GM12878 (cell line): ENCODE results near the gene GINM1. TPM values are rescaled to one million over a fixed set of nuclear protein-coding genes. Genes with fewer than 3 reads are reported as not detected.

Experiments
- ATAC-seq: fragments of 200-7000 bp; cut with Tn5 transposase; 3 replicates; pipeline ENCODE4 v1.9.1; 2020; ENCODE audit warnings: mild to moderate bottlenecking, moderate library complexity
- BruUV-seq: library from RNA; stranded (reverse); fragments of 400-500 nt; replicated peaks from 2 replicates; lab custom pipeline; 2021; lab: Mats Ljungman, UMichigan
- CTCF ChIA-PET: fragments of 300-600 bp; sonication (Branson Sonifier 250); formaldehyde crosslinking; extraction: SDS; loops from one replicate; lab custom pipeline; 2021; ENCODE audit warnings: inconsistent platforms; lab: Yijun Ruan, JAX
- POLR2A ChIA-PET: fragments of 350-600 bp; formaldehyde crosslinking; extraction: SDS; loops from one replicate; lab custom pipeline; 2021; ENCODE audit warnings: inconsistent platforms; lab: Charles Lee
- RAD21 ChIA-PET: fragments of 300-600 bp; sonication (Branson Sonifier 250); formaldehyde crosslinking; loops from one replicate; lab custom pipeline; 2023; ENCODE audit warnings: antibody characterized with exemption; ENCODE audit not compliant: unreplicated experiment; lab: Charles Lee
- SMC1A ChIA-PET: fragments of 300-600 bp; sonication (Branson Sonifier 250); formaldehyde crosslinking; loops from one replicate; lab custom pipeline; 2023; ENCODE audit not compliant: unreplicated experiment, uncharacterized antibody; lab: Charles Lee
- DNase-seq: peaks from one replicate; pipeline ENCODE4 v3.0.0-alpha.2; 2011; ENCODE audit warnings: low read depth, low spot score
- FAIRE-seq: peaks from 3 replicates; lab custom pipeline; 2011; peaks lifted over from hg19 to GRCh38; lab: Jason Lieb, UNC
- H2AFZ ChIP-seq: 2 replicates; pipeline ENCODE4 v1.6.0; 2011; ENCODE audit warnings: low read depth, low read length, control low read depth; ENCODE audit not compliant: control insufficient read depth
- H3K27ac ChIP-seq: 2 replicates; pipeline ENCODE4 v1.5.1; 2011; ENCODE audit warnings: control low read depth; ENCODE audit not compliant: control insufficient read depth, insufficient read depth
- H3K27me3 ChIP-seq, 2 experiments: replicated peaks in 1 of 2; 2 replicates each; pipeline versions ENCODE4 v1.6.0 to v1.6.1; 2011; ENCODE audit warnings: low read length in 1 of 2; ENCODE audit not compliant: control insufficient read depth in 2 of 2, insufficient read depth in 2 of 2
- H3K36me3 ChIP-seq, 2 experiments: 2 replicates each; pipeline ENCODE4 v1.5.1; 2011; ENCODE audit warnings: low read length in 1 of 2; ENCODE audit not compliant: control insufficient read depth in 2 of 2, insufficient read depth in 2 of 2
- H3K4me1 ChIP-seq: 2 replicates; pipeline ENCODE4 v1.6.1; 2011; ENCODE audit warnings: mild to moderate bottlenecking, low read length, moderate library complexity, mixed read lengths; ENCODE audit not compliant: control insufficient read depth, insufficient read depth
- H3K4me2 ChIP-seq: 2 replicates; pipeline ENCODE4 v1.6.0; 2011; ENCODE audit warnings: control low read depth; ENCODE audit not compliant: control insufficient read depth, insufficient read depth
- H3K4me3 ChIP-seq: fragments of 200-600 bp; sonication (generic); 2 replicates; pipeline ENCODE4 v1.5.1; 2016
- H3K79me2 ChIP-seq: 2 replicates; pipeline ENCODE4 v1.6.0; 2011; ENCODE audit warnings: low read length; ENCODE audit not compliant: control insufficient read depth, insufficient read depth
- H3K9ac ChIP-seq: 2 replicates; pipeline ENCODE4 v1.8.0; 2011; ENCODE audit warnings: low read length, control low read depth, mixed read lengths; ENCODE audit not compliant: control insufficient read depth, insufficient read depth
- H3K9me3 ChIP-seq: replicated peaks from 3 replicates; pipeline ENCODE4 v1.5.1; 2011; ENCODE audit warnings: mild to moderate bottlenecking, low read length; ENCODE audit not compliant: control insufficient read depth, insufficient read depth
- H4K20me1 ChIP-seq: 2 replicates; pipeline ENCODE4 v1.6.0; 2011; ENCODE audit not compliant: control insufficient read depth, insufficient read depth
- BCL3 ChIP-seq: IDR thresholded peaks from 2 replicates; pipeline ENCODE4 v1.6.1; 2011; ENCODE audit warnings: borderline replicate concordance, low read depth, mild to moderate bottlenecking, moderate library complexity, low read length; ENCODE audit not compliant: insufficient read depth, poor library complexity, severe bottlenecking
- EGR1 ChIP-seq, 2 experiments: IDR thresholded peaks; 1 replicate in 1 of 2; 2 replicates in 1 of 2; pipeline ENCODE4 v1.6.1; 2011 to 2012; ENCODE audit warnings: low read depth in 2 of 2, low read length in 2 of 2, borderline replicate concordance in 1 of 2, mild to moderate bottlenecking in 1 of 2, moderate library complexity in 1 of 2
- EP300 ChIP-seq, 2 experiments: fragments of 150-350 bp in 1 of 2; IDR thresholded peaks; 2 replicates each; pipeline ENCODE4 v1.6.1; 2011 to 2012; ENCODE audit warnings: low read depth in 2 of 2, low read length in 2 of 2, borderline replicate concordance in 1 of 2, improper control_type of control experiment in 1 of 2, inconsistent platforms in 1 of 2; ENCODE audit not compliant: control insufficient read depth in 1 of 2
- ETV6 ChIP-seq, 2 experiments: fragments of 450-650 bp in 1 of 2; IDR thresholded peaks in 1 of 2; conservative IDR thresholded peaks in 1 of 2; 2 replicates each; pipeline ENCODE4 v1.6.1; 2014; ENCODE audit warnings: antibody characterized with exemption in 1 of 2, borderline replicate concordance in 1 of 2, low read depth in 1 of 2, mild to moderate bottlenecking in 1 of 2, moderate library complexity in 1 of 2
- IRF4 ChIP-seq: IDR thresholded peaks from 2 replicates; pipeline ENCODE4 v1.6.1; 2011; ENCODE audit warnings: low read depth, low read length
- MEF2B ChIP-seq: fragments of 450-650 bp; IDR thresholded peaks from 2 replicates; pipeline ENCODE4 v1.6.1; 2018; ENCODE audit warnings: mild to moderate bottlenecking, moderate library complexity; ENCODE audit not compliant: partially characterized antibody, poor library complexity, severe bottlenecking
- POLR2A ChIP-seq: IDR thresholded peaks from 2 replicates; pipeline ENCODE4 v1.6.1; 2011; ENCODE audit warnings: low read depth, mild to moderate bottlenecking, low read length
- RELB ChIP-seq: fragments of 450-650 bp; IDR thresholded peaks from 2 replicates; pipeline ENCODE4 v1.6.1; 2017; ENCODE audit warnings: low read depth, mild to moderate bottlenecking, moderate library complexity
- SMC3 ChIP-seq: IDR thresholded peaks from 2 replicates; pipeline ENCODE4 v1.6.1; 2011; ENCODE audit warnings: low read length, improper control_type of control experiment, borderline replicate concordance
- SP1 ChIP-seq: IDR thresholded peaks from one replicate; pipeline ENCODE4 v1.6.1; 2011; ENCODE audit warnings: low read depth, low read length
- SUZ12 ChIP-seq: fragments of 200-600 bp; sonication (generic); IDR thresholded peaks from one replicate; pipeline ENCODE4 v1.6.1; 2018; ENCODE audit warnings: antibody characterized with exemption, mild to moderate bottlenecking; ENCODE audit not compliant: unreplicated experiment
- TCF7 ChIP-seq: IDR thresholded peaks from 2 replicates; pipeline ENCODE4 v1.6.1; 2014; ENCODE audit warnings: antibody characterized with exemption, borderline replicate concordance
- ZNF274 ChIP-seq: IDR thresholded peaks from one replicate; pipeline ENCODE4 v1.8.0; 2011; ENCODE audit not compliant: insufficient read length, insufficient read depth
- ZNF687 ChIP-seq: fragments of 450-650 bp; IDR thresholded peaks from 2 replicates; pipeline ENCODE4 v1.6.1; 2017; ENCODE audit warnings: mild to moderate bottlenecking, moderate library complexity
- WGBS: methylation state at CpG from one replicate; pipeline ENCODE4 v1.1.6; 2016; ENCODE audit warnings: low lambda C conversion rate; ENCODE audit not compliant: insufficient replicate concordance, insufficient coverage; ENCODE audit errors: missing lambda C conversion rate; 5-methylcytosine and 5-hydroxymethylcytosine counted together
- in situ Hi-C: fragments of 300-500 bp; cut with MboI; formaldehyde crosslinking; loops from 9 replicates; pipeline ENCODE4 v1.14.3; 2018; ENCODE audit warnings: mixed read lengths
- intact Hi-C: fragments of 100-400 bp; cut with micrococcal nuclease; formaldehyde crosslinking; loops from one replicate; pipeline ENCODE4 v1.14.2; 2022; ENCODE audit not compliant: unreplicated experiment
- polyA plus RNA-seq, 11 experiments: library from polyadenylated mRNA; depleted of rRNA in 4 of 11; unstranded in 6 of 11; stranded (reverse) in 5 of 11; fragments of >200 nt; fragmentation: Nextera tagmentation in 4 of 11; fragmentation: Illumina TruSeq in 1 of 11; extraction: Ambion mirVana in 4 of 11; extraction: Trizol in 1 of 11; gene quantifications; 1 replicate in 1 of 11; 2 replicates in 10 of 11; pipeline versions ENCODE4 v1.2.1 to v1.2.3, GENCODE V29; 2011 to 2016; ENCODE audit warnings: inconsistent platforms in 2 of 11, missing spikeins in 2 of 11, low read depth in 1 of 11
- total RNA-seq, 4 experiments: library from RNA; depleted of rRNA in 3 of 4; stranded (reverse); fragments of >200 nt in 3 of 4; fragmentation: Illumina TruSeq in 1 of 4; extraction: Trizol in 1 of 4; gene quantifications; 2 replicates each; pipeline versions ENCODE4 v1.2.1 to v1.2.3, GENCODE V29; 2013 to 2021

The GINM1 gene
- total and polyA plus RNA-seq, 10 of the 15 experiments (the other 5 are each of a cell fraction or from before 2014, with no cell fraction given): 10.6 to 38.1 (median 30.8) TPM

- Histone ChIP-seq H3K36me3 (no peaks in the 10 kb centered on the region), H3K9ac (peak within 1 kb of the TSS; percentile 76), H3K9me3 (no peaks in the 10 kb centered on the region), H4K20me1 (no peaks in the 10 kb centered on the region), H3K4me1 (no peaks in the 10 kb centered on the region; the same call in 1 of the 2 replicates), H3K4me2 (peak within 1 kb of the TSS; percentile 93), H3K4me3 (peak within 1 kb of the TSS; percentile 92), H3K27me3 (no peaks in the 10 kb centered on the region; a peak in 1 of 4 replicates), H3K79me2 (peaks cover 43% of the 10 kb centered on the region), H3K27ac (peak within 1 kb of the TSS; percentile 87), H2AFZ (peak within 1 kb of the TSS; percentile 89)
- intact Hi-C loops: no loop called here
- ChIA-PET CTCF (interaction anchor here (0.6 to 5.2 kb wide), 19 partner anchors 9 to 540 kb away, joined by 3 to 20 read pairs (median 4); no protein-coding TSS in a partner anchor), SMC1A (interaction anchor here (0.7 to 2.1 kb wide), 13 partner anchors 14 to 204 kb away, joined by 3 to 8 read pairs (median 5); partner anchors contain the start of genes GINM1 and LATS1), POLR2A (interaction anchor here (0.5 to 2.2 kb wide), 4 partner anchors 15 to 79 kb away, joined by 3 to 6 read pairs (median 5); no protein-coding TSS in a partner anchor), RAD21 (interaction anchor here (0.7 to 1.5 kb wide), 5 partner anchors 18 to 435 kb away, joined by 3 to 10 read pairs (median 4); no protein-coding TSS in a partner anchor)
- WGBS: under 1% methylated on average over 71 of the region's 71 CpGs
- DNase-seq (peak; percentile 71), ATAC-seq (peak; percentile 92), FAIRE-seq (peak; percentile 74)
- no TSS peak for BruUV-seq
- in situ Hi-C loops: no loop called here
- TF ChIP-seq MEF2B (no peak), ZNF274 (no peak), EGR1 (IDR thresholded peaks at IDR 0.05; ENCODE audit: borderline replicate concordance in 1 of 2, low read depth in 2 of 2, low read length in 2 of 2) (peak; percentile 83 to 92), RELB (peak; percentile 99), SP1 (peak; percentile 83), POLR2A (peak; percentile 94), ETV6 (conservative IDR thresholded peaks at IDR 0.05 in 1 of 2, IDR thresholded peaks at IDR 0.05 in 1 of 2; ENCODE audit: borderline replicate concordance in 1 of 2, low read depth in 1 of 2) (0 out of 4 replicates have a peak, but pooled peaks of 1 of the 2 experiments have one; percentile 37), EP300 (IDR thresholded peaks at IDR 0.05; ENCODE audit: borderline replicate concordance in 1 of 2, control insufficient read depth in 1 of 2, low read depth in 2 of 2, low read length in 2 of 2) (0 out of 4 replicates have a peak, but pooled peaks of 1 of the 2 experiments have one; percentile 21), SMC3 (peak; percentile 50), SUZ12 (no peak), ZNF687 (peak; percentile 68; the same call in 1 of the 2 replicates), TCF7 (no peak), BCL3 (peak; percentile 61), IRF4 (no peak)
Observed at GRCh38 chr6:149545754-149546471, 20.3 kb upstream of the GINM1 start, which contains the start of gene PPIL4. Gene PPIL4, minus strand, starts transcription at chr6:149546043. Its CDS starts 38 bp downstream, at chr6:149546005.
